Esophagus squamous epithelium (tissue), 4 donors: ENCODE data around the gene DUSP28.

Experiments
- POLR2A ChIP-seq, 4 donors: fragments of 450-650 bp; IDR thresholded peaks; one replicate each; pipeline ENCODE4 v1.6.1; 2017; ENCODE audit warnings: antibody characterized with exemption in 4 of 4, mild to moderate bottlenecking in 4 of 4, moderate library complexity in 3 of 4
- TF ChIP-seq, protein P1 (sequence below), 6 experiments: fragments of 450-650 bp in 4 of 6; fragments of 200-600 bp in 2 of 6; sonication (generic) in 2 of 6; IDR thresholded peaks; one replicate each; pipeline ENCODE4 v1.5.1; 2016 to 2019; ENCODE audit warnings: antibody characterized with exemption in 6 of 6, mild to moderate bottlenecking in 4 of 6, moderate library complexity in 4 of 6

GRCh38 chr2:240532031-240532775 is 28.0 kb upstream of the DUSP28 start:
- no peak for TF ChIP-seq POLR2A (IDR thresholded peaks at IDR 0.05)
- TF ChIP-seq, protein P1, sequence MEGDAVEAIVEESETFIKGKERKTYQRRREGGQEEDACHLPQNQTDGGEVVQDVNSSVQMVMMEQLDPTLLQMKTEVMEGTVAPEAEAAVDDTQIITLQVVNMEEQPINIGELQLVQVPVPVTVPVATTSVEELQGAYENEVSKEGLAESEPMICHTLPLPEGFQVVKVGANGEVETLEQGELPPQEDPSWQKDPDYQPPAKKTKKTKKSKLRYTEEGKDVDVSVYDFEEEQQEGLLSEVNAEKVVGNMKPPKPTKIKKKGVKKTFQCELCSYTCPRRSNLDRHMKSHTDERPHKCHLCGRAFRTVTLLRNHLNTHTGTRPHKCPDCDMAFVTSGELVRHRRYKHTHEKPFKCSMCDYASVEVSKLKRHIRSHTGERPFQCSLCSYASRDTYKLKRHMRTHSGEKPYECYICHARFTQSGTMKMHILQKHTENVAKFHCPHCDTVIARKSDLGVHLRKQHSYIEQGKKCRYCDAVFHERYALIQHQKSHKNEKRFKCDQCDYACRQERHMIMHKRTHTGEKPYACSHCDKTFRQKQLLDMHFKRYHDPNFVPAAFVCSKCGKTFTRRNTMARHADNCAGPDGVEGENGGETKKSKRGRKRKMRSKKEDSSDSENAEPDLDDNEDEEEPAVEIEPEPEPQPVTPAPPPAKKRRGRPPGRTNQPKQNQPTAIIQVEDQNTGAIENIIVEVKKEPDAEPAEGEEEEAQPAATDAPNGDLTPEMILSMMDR (IDR thresholded peaks at IDR 0.05) = no peak
